Fibroblast of lung (primary cell): ENCODE results near the gene SPON1. TPM values are rescaled to one million over a fixed set of nuclear protein-coding genes. Genes with fewer than 3 reads are reported as not detected.

ENCODE experiments used
- DNase-seq, 2 donors: peaks; one replicate each; pipeline versions ENCODE4 v3.0.0 to v3.0.0-alpha.2; 2010; ENCODE audit warnings: low read depth in 2 of 2
- H2AFZ ChIP-seq: 2 replicates; pipeline ENCODE4 v1.5.1; 2012; ENCODE audit warnings: low read length, control low read depth, inconsistent platforms
- H3K27ac ChIP-seq: 2 replicates; pipeline ENCODE4 v1.5.1; 2011; ENCODE audit warnings: low read length, control low read depth; ENCODE audit not compliant: insufficient read depth
- H3K27me3 ChIP-seq: 2 replicates; pipeline ENCODE4 v1.5.1; 2011; ENCODE audit warnings: mild to moderate bottlenecking, low read length; ENCODE audit not compliant: control insufficient read depth, insufficient read depth
- H3K36me3 ChIP-seq: 2 replicates; pipeline ENCODE4 v1.5.1; 2011; ENCODE audit warnings: low read length; ENCODE audit not compliant: control insufficient read depth, insufficient read depth
- H3K4me1 ChIP-seq: 2 replicates; pipeline ENCODE4 v1.5.1; 2011; ENCODE audit warnings: low read length; ENCODE audit not compliant: control insufficient read depth, insufficient read depth; ENCODE audit errors: extremely low read depth
- H3K4me2 ChIP-seq: 2 replicates; pipeline ENCODE4 v1.5.1; 2011; ENCODE audit warnings: low read length, control low read depth; ENCODE audit not compliant: insufficient read depth; ENCODE audit errors: extremely low read depth
- H3K4me3 ChIP-seq, 4 experiments: fragments of 200-600 bp in 1 of 4; sonication (generic) in 1 of 4; replicated peaks in 1 of 4; 2 replicates each; pipeline ENCODE4 v1.5.1; 2011 to 2016; ENCODE audit warnings: low read length in 4 of 4, low read depth in 3 of 4, mild to moderate bottlenecking in 3 of 4, control low read depth in 2 of 4, inconsistent platforms in 1 of 4, mixed read lengths in 1 of 4; ENCODE audit not compliant: insufficient read depth in 1 of 4; ENCODE audit errors: control extremely low read depth in 1 of 4
- H3K79me2 ChIP-seq: 2 replicates; pipeline ENCODE4 v1.5.1; 2012; ENCODE audit warnings: mild to moderate bottlenecking, low read length, inconsistent platforms; ENCODE audit not compliant: control insufficient read depth, insufficient read depth
- H3K9ac ChIP-seq: 2 replicates; pipeline ENCODE4 v1.5.1; 2011; ENCODE audit warnings: mild to moderate bottlenecking, low read length, control low read depth; ENCODE audit not compliant: insufficient read depth
- H3K9me3 ChIP-seq: 2 replicates; pipeline ENCODE4 v1.5.1; 2012; ENCODE audit warnings: low read depth, low read length; ENCODE audit not compliant: control insufficient read depth, insufficient read depth
- H4K20me1 ChIP-seq: 2 replicates; pipeline ENCODE4 v1.5.1; 2011; ENCODE audit warnings: low read length; ENCODE audit not compliant: control insufficient read depth, insufficient read depth; ENCODE audit errors: extremely low read depth
- EZH2 ChIP-seq: IDR thresholded peaks from 2 replicates; pipeline ENCODE4 v1.5.1; 2012; ENCODE audit warnings: low read length, control low read depth, mild to moderate bottlenecking; ENCODE audit errors: missing control alignments
- polyA plus RNA-seq, 2 donors: library from polyadenylated mRNA; depleted of rRNA in 1 of 2; stranded (reverse) in 1 of 2; unstranded in 1 of 2; fragments of >200 nt; gene quantifications; 2 replicates each; pipeline ENCODE4 v1.2.1, GENCODE V29; 2011 to 2012; ENCODE audit warnings: missing spikeins in 1 of 2
- total RNA-seq: library from RNA; depleted of rRNA; stranded (reverse); fragments of >200 nt; gene quantifications from 2 replicates; pipeline ENCODE4 v1.2.1, GENCODE V29; 2014
- TF ChIP-seq, protein P1 (sequence below), 2 donors: IDR thresholded peaks in 1 of 2; conservative IDR thresholded peaks in 1 of 2; 1 replicate in 1 of 2; 2 replicates in 1 of 2; pipeline ENCODE4 v1.5.1; 2011 to 2012; ENCODE audit warnings: low read length in 2 of 2, control low read depth in 1 of 2, inconsistent platforms in 1 of 2, low read depth in 1 of 2, mild to moderate bottlenecking in 1 of 2

The SPON1 gene
- total and polyA plus RNA-seq, 2 donors (not counting 1 experiment from before 2014, with no cell fraction given): 0.45 to 3.5 TPM

- H2AFZ ChIP-seq: no peak overlapping the region
- DNase-seq: peak in 1 of 2 donors; percentile 35
- H3K4me3 ChIP-seq: no peak overlapping the region
- H4K20me1 ChIP-seq: no peaks in the 10 kb centered on the region
- H3K79me2 ChIP-seq: no peaks in the 10 kb centered on the region
- H3K9ac ChIP-seq: no peak overlapping the region
- H3K4me2 ChIP-seq: no peak overlapping the region
- H3K4me1 ChIP-seq: no peaks in the 10 kb centered on the region
- TF ChIP-seq EZH2: no peak
- TF ChIP-seq, protein P1, sequence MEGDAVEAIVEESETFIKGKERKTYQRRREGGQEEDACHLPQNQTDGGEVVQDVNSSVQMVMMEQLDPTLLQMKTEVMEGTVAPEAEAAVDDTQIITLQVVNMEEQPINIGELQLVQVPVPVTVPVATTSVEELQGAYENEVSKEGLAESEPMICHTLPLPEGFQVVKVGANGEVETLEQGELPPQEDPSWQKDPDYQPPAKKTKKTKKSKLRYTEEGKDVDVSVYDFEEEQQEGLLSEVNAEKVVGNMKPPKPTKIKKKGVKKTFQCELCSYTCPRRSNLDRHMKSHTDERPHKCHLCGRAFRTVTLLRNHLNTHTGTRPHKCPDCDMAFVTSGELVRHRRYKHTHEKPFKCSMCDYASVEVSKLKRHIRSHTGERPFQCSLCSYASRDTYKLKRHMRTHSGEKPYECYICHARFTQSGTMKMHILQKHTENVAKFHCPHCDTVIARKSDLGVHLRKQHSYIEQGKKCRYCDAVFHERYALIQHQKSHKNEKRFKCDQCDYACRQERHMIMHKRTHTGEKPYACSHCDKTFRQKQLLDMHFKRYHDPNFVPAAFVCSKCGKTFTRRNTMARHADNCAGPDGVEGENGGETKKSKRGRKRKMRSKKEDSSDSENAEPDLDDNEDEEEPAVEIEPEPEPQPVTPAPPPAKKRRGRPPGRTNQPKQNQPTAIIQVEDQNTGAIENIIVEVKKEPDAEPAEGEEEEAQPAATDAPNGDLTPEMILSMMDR (conservative IDR thresholded peaks at IDR 0.05 in 1 of 2, IDR thresholded peaks at IDR 0.05 in 1 of 2; ENCODE audit: low read depth in 1 of 2, low read length in 2 of 2): peak; percentile 20 to 39
- H3K27me3 ChIP-seq: no peaks in the 10 kb centered on the region
- no peaks in the 10 kb centered on the region for H3K36me3 ChIP-seq
- no peaks in the 10 kb centered on the region for H3K9me3 ChIP-seq
- H3K27ac ChIP-seq: no peak overlapping the region
Observed at GRCh38 chr11:14041040-14041439, 78.5 kb downstream of the SPON1 start.

DNA sequence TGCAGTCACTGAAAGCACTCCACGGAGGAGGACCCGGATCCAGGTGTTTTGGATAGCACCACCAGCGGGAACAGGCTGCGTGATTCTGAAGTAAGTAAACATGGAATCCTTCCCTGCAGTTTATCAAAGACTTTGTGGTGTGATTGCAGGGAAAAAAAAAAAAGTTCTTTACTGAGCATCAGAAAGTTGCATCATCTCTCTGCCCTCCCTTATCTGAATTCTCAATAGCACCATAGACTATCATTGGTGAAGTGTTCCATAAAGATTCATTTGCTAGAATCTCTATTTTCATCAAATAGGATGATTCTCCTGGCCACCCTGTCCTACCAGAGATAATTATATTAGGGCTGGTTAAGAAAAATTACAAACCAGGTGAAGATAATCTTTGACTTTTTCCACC is 79.0 kb downstream of the SPON1 start:
- DNase-seq: no peak
- TF ChIP-seq, protein P1 (conservative IDR thresholded peaks at IDR 0.05 in 1 of 2, IDR thresholded peaks at IDR 0.05 in 1 of 2; ENCODE audit: low read depth in 1 of 2, low read length in 2 of 2): no peak
- TF ChIP-seq EZH2: no peak
- Histone ChIP-seq H3K27ac (no peak overlapping the region), H3K79me2 (no peaks in the 10 kb centered on the region), H3K4me2 (no peak overlapping the region), H2AFZ (no peak overlapping the region), H3K4me1 (no peaks in the 10 kb centered on the region), H3K27me3 (no peaks in the 10 kb centered on the region), H3K4me3 (no peak overlapping the region), H3K9me3 (no peaks in the 10 kb centered on the region), H4K20me1 (no peaks in the 10 kb centered on the region), H3K9ac (no peak overlapping the region), H3K36me3 (no peaks in the 10 kb centered on the region)

GRCh38 chr11:14042686-14043465 is 80.4 kb downstream of the SPON1 start:
- Histone ChIP-seq H3K4me2 (no peak overlapping the region), H4K20me1 (no peaks in the 10 kb centered on the region), H3K79me2 (no peaks in the 10 kb centered on the region), H3K27ac (no peak overlapping the region), H2AFZ (no peak overlapping the region), H3K27me3 (no peaks in the 10 kb centered on the region), H3K36me3 (no peaks in the 10 kb centered on the region), H3K9me3 (no peaks in the 10 kb centered on the region), H3K9ac (no peak overlapping the region), H3K4me3 (no peak overlapping the region), H3K4me1 (no peaks in the 10 kb centered on the region)
- TF ChIP-seq, protein P1 (conservative IDR thresholded peaks at IDR 0.05 in 1 of 2, IDR thresholded peaks at IDR 0.05 in 1 of 2; ENCODE audit: low read depth in 1 of 2, low read length in 2 of 2): no peak
- no peak for TF ChIP-seq EZH2
- no peak for DNase-seq
